Prostate gland (tissue), 2 donors: ENCODE results near the gene COMMD10.

Experiments
- POLR2AphosphoS5 ChIP-seq: sonication (generic); formaldehyde crosslinking; IDR thresholded peaks from one replicate; pipeline ENCODE4 v1.6.1; 2017; ENCODE audit warnings: antibody characterized with exemption
- TF ChIP-seq, protein P1 (sequence below), 4 experiments: fragments of 200-600 bp in 2 of 4; fragments of 450-650 bp in 2 of 4; sonication (generic) in 2 of 4; IDR thresholded peaks; 1 replicate in 3 of 4; 2 replicates in 1 of 4; pipeline ENCODE4 v1.5.1; 2016 to 2019; ENCODE audit warnings: antibody characterized with exemption in 4 of 4, mild to moderate bottlenecking in 2 of 4, moderate library complexity in 2 of 4

GRCh38 chr5:116115163-116115562 is 30.3 kb downstream of the COMMD10 start:
- TF ChIP-seq, protein P1, sequence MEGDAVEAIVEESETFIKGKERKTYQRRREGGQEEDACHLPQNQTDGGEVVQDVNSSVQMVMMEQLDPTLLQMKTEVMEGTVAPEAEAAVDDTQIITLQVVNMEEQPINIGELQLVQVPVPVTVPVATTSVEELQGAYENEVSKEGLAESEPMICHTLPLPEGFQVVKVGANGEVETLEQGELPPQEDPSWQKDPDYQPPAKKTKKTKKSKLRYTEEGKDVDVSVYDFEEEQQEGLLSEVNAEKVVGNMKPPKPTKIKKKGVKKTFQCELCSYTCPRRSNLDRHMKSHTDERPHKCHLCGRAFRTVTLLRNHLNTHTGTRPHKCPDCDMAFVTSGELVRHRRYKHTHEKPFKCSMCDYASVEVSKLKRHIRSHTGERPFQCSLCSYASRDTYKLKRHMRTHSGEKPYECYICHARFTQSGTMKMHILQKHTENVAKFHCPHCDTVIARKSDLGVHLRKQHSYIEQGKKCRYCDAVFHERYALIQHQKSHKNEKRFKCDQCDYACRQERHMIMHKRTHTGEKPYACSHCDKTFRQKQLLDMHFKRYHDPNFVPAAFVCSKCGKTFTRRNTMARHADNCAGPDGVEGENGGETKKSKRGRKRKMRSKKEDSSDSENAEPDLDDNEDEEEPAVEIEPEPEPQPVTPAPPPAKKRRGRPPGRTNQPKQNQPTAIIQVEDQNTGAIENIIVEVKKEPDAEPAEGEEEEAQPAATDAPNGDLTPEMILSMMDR (IDR thresholded peaks at IDR 0.05) = no peak
- no peak for TF ChIP-seq POLR2AphosphoS5
